SK-N-SH (cell line): ENCODE data around the gene NUDT7.

Experiments used
- ELF1 ChIP-seq: IDR thresholded peaks from 2 replicates; pipeline ENCODE4 v1.4.0; 2012
- EP300 ChIP-seq, 2 experiments: IDR thresholded peaks; 2 replicates each; pipeline versions ENCODE4 v1.4.0 to v1.6.1; 2012; ENCODE audit warnings: borderline replicate concordance in 1 of 2, low read depth in 1 of 2, low read length in 1 of 2
- EZH2phosphoT487 ChIP-seq: fragments of 200-600 bp; sonication (generic); IDR thresholded peaks from 2 replicates; pipeline ENCODE4 v1.6.1; 2017; ENCODE audit warnings: low read depth, mixed run types, mild to moderate bottlenecking, antibody characterized with exemption, moderate library complexity, borderline replicate concordance
- FOSL2 ChIP-seq: IDR thresholded peaks from 2 replicates; pipeline ENCODE4 v1.4.0; 2012; ENCODE audit warnings: low read depth, mild to moderate bottlenecking, moderate library complexity, borderline replicate concordance
- SMC3 ChIP-seq: IDR thresholded peaks from 2 replicates; pipeline ENCODE4 v1.6.1; 2012; ENCODE audit warnings: low read depth, low read length, improper control_type of control experiment
- TF ChIP-seq, protein P1 (sequence below): fragments of 150-350 bp; IDR thresholded peaks from 2 replicates; pipeline ENCODE4 v1.6.1; 2017; ENCODE audit warnings: antibody characterized with exemption, low read length, low read depth, borderline replicate concordance
- TF ChIP-seq, protein P2 (sequence below): IDR thresholded peaks from 2 replicates; pipeline ENCODE4 v1.4.0; 2012; ENCODE audit warnings: low read depth
- TF ChIP-seq, protein P3 (sequence below): fragments of 200-600 bp; sonication (generic); IDR thresholded peaks from 2 replicates; pipeline ENCODE4 v1.6.1; 2017; ENCODE audit warnings: antibody characterized with exemption, mild to moderate bottlenecking, moderate library complexity
- TF ChIP-seq, protein P4 (sequence below): IDR thresholded peaks from 2 replicates; pipeline ENCODE4 v1.6.1; 2012; ENCODE audit warnings: mild to moderate bottlenecking, low read depth, low read length, moderate library complexity

DNA sequence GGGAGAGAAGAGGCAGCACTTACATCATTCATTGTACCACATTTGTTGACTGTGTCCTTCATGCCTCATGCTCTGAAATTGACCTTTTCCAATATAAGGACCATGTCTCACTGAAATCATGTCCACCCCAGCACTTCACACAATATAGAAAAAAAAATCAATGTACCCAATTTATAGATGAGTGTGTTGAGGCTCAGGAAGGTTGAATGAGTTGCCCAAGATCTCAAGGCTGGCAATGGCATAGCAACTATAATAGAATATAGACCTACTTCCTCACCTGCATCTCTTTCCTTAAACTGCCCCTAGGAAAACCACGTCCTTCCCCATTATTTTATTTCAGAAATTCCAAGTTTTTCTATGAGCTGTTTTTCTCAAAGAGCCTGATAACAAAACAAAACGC, 65.1 kb downstream of the NUDT7 start:
- TF ChIP-seq, protein P1, sequence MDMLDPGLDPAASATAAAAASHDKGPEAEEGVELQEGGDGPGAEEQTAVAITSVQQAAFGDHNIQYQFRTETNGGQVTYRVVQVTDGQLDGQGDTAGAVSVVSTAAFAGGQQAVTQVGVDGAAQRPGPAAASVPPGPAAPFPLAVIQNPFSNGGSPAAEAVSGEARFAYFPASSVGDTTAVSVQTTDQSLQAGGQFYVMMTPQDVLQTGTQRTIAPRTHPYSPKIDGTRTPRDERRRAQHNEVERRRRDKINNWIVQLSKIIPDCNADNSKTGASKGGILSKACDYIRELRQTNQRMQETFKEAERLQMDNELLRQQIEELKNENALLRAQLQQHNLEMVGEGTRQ: no peak
- TF ChIP-seq EP300 (IDR thresholded peaks at IDR 0.05; ENCODE audit: borderline replicate concordance in 1 of 2, low read depth in 1 of 2, low read length in 1 of 2): no peak
- TF ChIP-seq, protein P2, sequence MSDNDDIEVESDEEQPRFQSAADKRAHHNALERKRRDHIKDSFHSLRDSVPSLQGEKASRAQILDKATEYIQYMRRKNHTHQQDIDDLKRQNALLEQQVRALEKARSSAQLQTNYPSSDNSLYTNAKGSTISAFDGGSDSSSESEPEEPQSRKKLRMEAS: no peak
- TF ChIP-seq, protein P3, sequence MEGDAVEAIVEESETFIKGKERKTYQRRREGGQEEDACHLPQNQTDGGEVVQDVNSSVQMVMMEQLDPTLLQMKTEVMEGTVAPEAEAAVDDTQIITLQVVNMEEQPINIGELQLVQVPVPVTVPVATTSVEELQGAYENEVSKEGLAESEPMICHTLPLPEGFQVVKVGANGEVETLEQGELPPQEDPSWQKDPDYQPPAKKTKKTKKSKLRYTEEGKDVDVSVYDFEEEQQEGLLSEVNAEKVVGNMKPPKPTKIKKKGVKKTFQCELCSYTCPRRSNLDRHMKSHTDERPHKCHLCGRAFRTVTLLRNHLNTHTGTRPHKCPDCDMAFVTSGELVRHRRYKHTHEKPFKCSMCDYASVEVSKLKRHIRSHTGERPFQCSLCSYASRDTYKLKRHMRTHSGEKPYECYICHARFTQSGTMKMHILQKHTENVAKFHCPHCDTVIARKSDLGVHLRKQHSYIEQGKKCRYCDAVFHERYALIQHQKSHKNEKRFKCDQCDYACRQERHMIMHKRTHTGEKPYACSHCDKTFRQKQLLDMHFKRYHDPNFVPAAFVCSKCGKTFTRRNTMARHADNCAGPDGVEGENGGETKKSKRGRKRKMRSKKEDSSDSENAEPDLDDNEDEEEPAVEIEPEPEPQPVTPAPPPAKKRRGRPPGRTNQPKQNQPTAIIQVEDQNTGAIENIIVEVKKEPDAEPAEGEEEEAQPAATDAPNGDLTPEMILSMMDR: no peak
- no peak for TF ChIP-seq ELF1
- no peak for TF ChIP-seq EZH2phosphoT487
- TF ChIP-seq, protein P4, sequence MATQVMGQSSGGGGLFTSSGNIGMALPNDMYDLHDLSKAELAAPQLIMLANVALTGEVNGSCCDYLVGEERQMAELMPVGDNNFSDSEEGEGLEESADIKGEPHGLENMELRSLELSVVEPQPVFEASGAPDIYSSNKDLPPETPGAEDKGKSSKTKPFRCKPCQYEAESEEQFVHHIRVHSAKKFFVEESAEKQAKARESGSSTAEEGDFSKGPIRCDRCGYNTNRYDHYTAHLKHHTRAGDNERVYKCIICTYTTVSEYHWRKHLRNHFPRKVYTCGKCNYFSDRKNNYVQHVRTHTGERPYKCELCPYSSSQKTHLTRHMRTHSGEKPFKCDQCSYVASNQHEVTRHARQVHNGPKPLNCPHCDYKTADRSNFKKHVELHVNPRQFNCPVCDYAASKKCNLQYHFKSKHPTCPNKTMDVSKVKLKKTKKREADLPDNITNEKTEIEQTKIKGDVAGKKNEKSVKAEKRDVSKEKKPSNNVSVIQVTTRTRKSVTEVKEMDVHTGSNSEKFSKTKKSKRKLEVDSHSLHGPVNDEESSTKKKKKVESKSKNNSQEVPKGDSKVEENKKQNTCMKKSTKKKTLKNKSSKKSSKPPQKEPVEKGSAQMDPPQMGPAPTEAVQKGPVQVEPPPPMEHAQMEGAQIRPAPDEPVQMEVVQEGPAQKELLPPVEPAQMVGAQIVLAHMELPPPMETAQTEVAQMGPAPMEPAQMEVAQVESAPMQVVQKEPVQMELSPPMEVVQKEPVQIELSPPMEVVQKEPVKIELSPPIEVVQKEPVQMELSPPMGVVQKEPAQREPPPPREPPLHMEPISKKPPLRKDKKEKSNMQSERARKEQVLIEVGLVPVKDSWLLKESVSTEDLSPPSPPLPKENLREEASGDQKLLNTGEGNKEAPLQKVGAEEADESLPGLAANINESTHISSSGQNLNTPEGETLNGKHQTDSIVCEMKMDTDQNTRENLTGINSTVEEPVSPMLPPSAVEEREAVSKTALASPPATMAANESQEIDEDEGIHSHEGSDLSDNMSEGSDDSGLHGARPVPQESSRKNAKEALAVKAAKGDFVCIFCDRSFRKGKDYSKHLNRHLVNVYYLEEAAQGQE: no peak
- no peak for TF ChIP-seq SMC3
- TF ChIP-seq FOSL2: no peak
